Kasumi-1 (cell line): ENCODE results near the gene ZNF14.
"Not testable (repeated sequence)": the region's sequence is repeated elsewhere in the genome, so short reads cannot be mapped to it uniquely, and the experiment has no call there.

Source experiments
- DNase-seq, 2 experiments: peaks; one replicate each; lab custom pipeline; 2025; lab: John Stamatoyannopoulos, UW

ZNF14 gene

GRCh38 chr19:19732579-19733501 is at the start of gene ZNF14:
Gene ZNF14, minus strand, starts transcription at chr19:19733112. Its CDS starts 154 bp downstream, at chr19:19732958.
- peak; percentile 91 to 92 for DNase-seq

GRCh38 chr19:19781791-19782190 is 48.9 kb upstream of the ZNF14 start:
- not testable (repeated sequence) for DNase-seq

GRCh38 chr19:19778666-19779065 is 45.8 kb upstream of the ZNF14 start:
- no peak for DNase-seq

GRCh38 chr19:19777692-19778091 is 44.8 kb upstream of the ZNF14 start:
- DNase-seq, result no peak

- DNase-seq, result peak; percentile 97 to 98
These were observed 43.5 kb upstream of the ZNF14 start for GRCh38 chr19:19776206-19777008.

- DNase-seq, result no peak
These were observed 42.9 kb upstream of the ZNF14 start for GRCh38 chr19:19775891-19776205.

GRCh38 chr19:19774354-19775033 is 41.6 kb upstream of the ZNF14 start:
- no peak for DNase-seq

GRCh38 chr19:19771963-19772362 is 39.1 kb upstream of the ZNF14 start:
- DNase-seq, result not testable (repeated sequence)

- DNase-seq, result not testable (repeated sequence)
These were observed 37.1 kb upstream of the ZNF14 start for GRCh38 chr19:19769971-19770370.

- no peak for DNase-seq
These were observed 25.3 kb upstream of the ZNF14 start for GRCh38 chr19:19758164-19758563.

- DNase-seq, result no peak
These were observed 20.0 kb upstream of the ZNF14 start for GRCh38 chr19:19752760-19753403.

GRCh38 chr19:19751846-19752245 is 18.9 kb upstream of the ZNF14 start:
- DNase-seq, result no peak

GRCh38 chr19:19750842-19751790 is 18.2 kb upstream of the ZNF14 start:
- DNase-seq, result no peak

- no peak for DNase-seq
These were observed 17.3 kb upstream of the ZNF14 start for GRCh38 chr19:19749908-19750841.

- DNase-seq, result no peak
These were observed 16.4 kb upstream of the ZNF14 start for GRCh38 chr19:19749117-19749907.

- DNase-seq, result no peak
These were observed 15.5 kb upstream of the ZNF14 start for GRCh38 chr19:19748249-19748938.

- DNase-seq, result no peak
These were observed 14.7 kb upstream of the ZNF14 start for GRCh38 chr19:19747357-19748220.
